ENCODE measurements around the gene FER1L5. TPM values are rescaled to one million over a fixed set of nuclear protein-coding genes. Genes with fewer than 3 reads are reported as not detected.

FER1L5 gene
- total and polyA plus RNA-seq, 10 donors = 0.02 to 0.23 (median 0.10) TPM; not detected in 3

DNA sequence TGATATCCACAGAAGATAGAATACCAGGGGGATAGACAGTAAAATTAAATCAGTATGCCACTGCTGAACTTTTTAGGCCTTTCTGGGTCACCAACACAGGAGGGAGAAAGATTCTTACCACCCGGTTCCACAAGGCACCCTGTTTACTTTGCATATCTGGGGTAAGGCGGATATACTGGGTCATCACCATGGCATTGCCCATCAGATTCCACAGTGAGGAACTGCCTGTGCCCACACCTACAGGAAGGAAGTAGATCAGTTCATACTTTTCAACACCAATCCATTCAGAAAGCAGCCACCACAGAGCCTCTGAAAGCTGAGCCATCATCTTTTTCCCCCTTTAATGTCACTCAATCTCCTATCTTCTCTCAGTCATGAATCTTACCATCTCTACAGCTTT, 95.3 kb downstream of the FER1L5 start:
- no peaks in the 10 kb centered on the region for H3K9me3 ChIP-seq
- peaks cover 0 to 44% (median 16%) of the 10 kb centered on the region in 6 donors for H3K36me3 ChIP-seq
- TF ChIP-seq, protein P1, sequence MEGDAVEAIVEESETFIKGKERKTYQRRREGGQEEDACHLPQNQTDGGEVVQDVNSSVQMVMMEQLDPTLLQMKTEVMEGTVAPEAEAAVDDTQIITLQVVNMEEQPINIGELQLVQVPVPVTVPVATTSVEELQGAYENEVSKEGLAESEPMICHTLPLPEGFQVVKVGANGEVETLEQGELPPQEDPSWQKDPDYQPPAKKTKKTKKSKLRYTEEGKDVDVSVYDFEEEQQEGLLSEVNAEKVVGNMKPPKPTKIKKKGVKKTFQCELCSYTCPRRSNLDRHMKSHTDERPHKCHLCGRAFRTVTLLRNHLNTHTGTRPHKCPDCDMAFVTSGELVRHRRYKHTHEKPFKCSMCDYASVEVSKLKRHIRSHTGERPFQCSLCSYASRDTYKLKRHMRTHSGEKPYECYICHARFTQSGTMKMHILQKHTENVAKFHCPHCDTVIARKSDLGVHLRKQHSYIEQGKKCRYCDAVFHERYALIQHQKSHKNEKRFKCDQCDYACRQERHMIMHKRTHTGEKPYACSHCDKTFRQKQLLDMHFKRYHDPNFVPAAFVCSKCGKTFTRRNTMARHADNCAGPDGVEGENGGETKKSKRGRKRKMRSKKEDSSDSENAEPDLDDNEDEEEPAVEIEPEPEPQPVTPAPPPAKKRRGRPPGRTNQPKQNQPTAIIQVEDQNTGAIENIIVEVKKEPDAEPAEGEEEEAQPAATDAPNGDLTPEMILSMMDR (IDR thresholded peaks at IDR 0.05 in 8 of 11, conservative IDR thresholded peaks at IDR 0.05 in 3 of 11) = no peak
- TF ChIP-seq POLR2A (IDR thresholded peaks at IDR 0.05) (no peak), POLR2AphosphoS5 (IDR thresholded peaks at IDR 0.05) (no peak)
- no peak overlapping the region for H3K4me3 ChIP-seq
- intact Hi-C loops (cut with DNase I; ENCODE audit: low total_unique reads) = loop anchor here (10.0 kb wide), 1 partner anchor 93 kb away; the partner anchor contains the start of gene FER1L5
- DNase-seq = no peak
- H3K27ac ChIP-seq = no peak overlapping the region
- H3K27me3 ChIP-seq (replicated peaks in 1 of 7) = no peaks in the 10 kb centered on the region
- 39 to 75% (median 60%) methylated on average over 2 of the region's 2 CpGs for WGBS, 5 donors
- peaks cover 13 to 69% (median 42%) of the 10 kb centered on the region in 6 donors for H3K4me1 ChIP-seq

DNA sequence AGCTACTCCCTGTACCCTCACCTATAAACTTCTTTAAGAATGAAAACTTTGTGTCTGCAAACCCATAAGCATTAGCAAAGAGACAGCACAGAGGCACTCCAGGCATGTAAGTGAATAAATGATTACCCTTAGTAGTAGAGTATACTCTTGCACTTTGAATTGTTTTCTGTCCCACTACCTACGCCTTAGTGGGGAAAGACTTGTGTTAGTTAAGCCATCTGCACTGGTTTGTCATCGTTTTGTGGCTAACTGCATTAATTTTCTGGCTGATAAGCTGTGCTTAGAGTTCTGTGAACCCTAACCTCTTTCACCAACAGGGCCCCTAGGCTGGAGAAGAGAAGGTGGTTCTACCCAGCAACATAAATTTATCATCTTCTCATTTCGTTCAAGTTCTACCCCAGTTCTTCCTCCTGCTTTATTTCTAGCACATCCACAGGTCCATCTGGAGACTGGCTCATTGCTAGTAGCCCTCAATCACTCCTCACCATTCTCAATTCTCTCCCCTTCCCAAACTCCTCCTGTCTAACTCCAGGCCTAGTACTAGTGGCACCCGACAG, 96.6 kb downstream of the FER1L5 start:
- DNase-seq = no peak
- H3K9me3 ChIP-seq = no peaks in the 10 kb centered on the region
- H3K27me3 ChIP-seq (replicated peaks in 1 of 7) = no peaks in the 10 kb centered on the region
- peak overlapping the region; percentile 77 to 95 (median 86) for H3K4me3 ChIP-seq
- WGBS, 5 donors = 16 to 29% (median 23%) methylated on average over 4 of the region's 4 CpGs
- peaks cover 0 to 31% (median 4%) of the 10 kb centered on the region in 6 donors for H3K36me3 ChIP-seq
- TF ChIP-seq POLR2AphosphoS5 (IDR thresholded peaks at IDR 0.05) (no peak), POLR2A (IDR thresholded peaks at IDR 0.05) (no peak)
- TF ChIP-seq, protein P1 (IDR thresholded peaks at IDR 0.05 in 8 of 11, conservative IDR thresholded peaks at IDR 0.05 in 3 of 11) = no peak
- peak overlapping the region in 7 of 8 donors; percentile 68 to 87 (median 73) for H3K27ac ChIP-seq
- H3K4me1 ChIP-seq = peaks cover 13 to 65% (median 42%) of the 10 kb centered on the region in 6 donors
- intact Hi-C loops (cut with DNase I; ENCODE audit: low total_unique reads) = loop anchor here (10.0 kb wide), 1 partner anchor 94 kb away; the partner anchor contains the start of gene FER1L5

DNA sequence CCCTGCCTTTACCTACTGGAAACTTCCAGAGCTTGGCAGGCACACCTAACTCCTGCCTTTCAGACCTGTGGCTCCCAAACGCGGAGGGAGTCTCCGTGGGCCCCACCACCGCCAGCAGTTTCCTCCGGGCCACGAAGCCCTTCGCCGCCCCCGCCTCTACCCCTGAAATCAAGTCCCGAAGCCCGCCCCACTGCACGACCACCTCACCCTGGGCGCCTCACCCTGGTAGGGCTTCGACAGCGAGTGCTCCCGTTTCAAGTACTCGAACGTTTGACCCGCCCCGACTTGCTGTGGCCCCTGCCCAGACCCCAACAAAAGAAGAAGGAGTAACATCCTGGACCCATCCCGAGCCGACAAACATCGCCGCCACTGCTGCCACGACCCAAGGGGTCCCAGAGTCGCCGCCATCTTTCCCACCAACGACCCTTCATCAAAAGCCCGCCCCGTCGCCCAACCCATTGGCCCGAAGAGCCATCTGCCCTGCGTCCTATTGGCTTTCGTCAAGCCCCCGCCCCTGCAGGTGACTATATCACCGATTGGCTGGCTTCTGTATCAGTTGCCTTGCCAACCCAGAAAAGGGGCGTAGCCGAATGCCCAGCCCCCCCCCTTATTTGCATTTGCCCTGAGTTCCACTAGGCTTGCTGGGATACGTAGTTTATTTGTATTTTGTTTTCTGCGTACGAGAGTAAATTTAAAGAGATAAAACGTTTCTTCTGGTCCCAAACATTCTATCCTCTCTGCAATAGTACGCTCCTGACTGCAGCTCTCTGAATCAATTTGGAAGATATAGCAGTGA, 97.3 kb downstream of the FER1L5 start, which contains the start of gene LMAN2L:
TSS of gene LMAN2L (minus strand) at position 432 of the 796 bp plus-strand sequence. CDS start at position 408, 24 bp downstream.
- Histone ChIP-seq H3K36me3 (peaks cover 0 to 24% (median 0%) of the 10 kb centered on the region in 6 donors), H3K4me1 (peaks cover 13 to 58% (median 38%) of the 10 kb centered on the region in 6 donors), H3K9me3 (no peaks in the 10 kb centered on the region), H3K4me3 (peak within 1 kb of the TSS; percentile 77 to 95 (median 86)), H3K27ac (peak within 1 kb of the TSS; percentile 29 to 87 (median 74)), H3K27me3 (replicated peaks in 1 of 7) (no peaks in the 10 kb centered on the region)
- TF ChIP-seq, protein P1 (IDR thresholded peaks at IDR 0.05 in 8 of 11, conservative IDR thresholded peaks at IDR 0.05 in 3 of 11) = peak in 2 of 11 experiments; percentile 36 to 42
- TF ChIP-seq POLR2AphosphoS5 (IDR thresholded peaks at IDR 0.05) = peak; percentile 59 to 77 (median 77)
- no peak for TF ChIP-seq POLR2A (IDR thresholded peaks at IDR 0.05)
- DNase-seq = peak; percentile 97
- intact Hi-C loops (cut with DNase I; ENCODE audit: low total_unique reads) = loop anchor here (10.0 kb wide), 1 partner anchor 95 kb away; the partner anchor contains the start of gene FER1L5
- WGBS, 5 donors = 0 to 1% (median 1%) methylated on average over 36 to 43 of the region's 43 CpGs

Data from spleen (tissue), 11 donors.